Measurements from ENCODE around the gene MON2. TPM values are rescaled to one million over a fixed set of nuclear protein-coding genes. Genes with fewer than 3 reads are reported as not detected.

MON2 gene
- total and polyA plus RNA-seq, 2 of the 13 experiments (the other 11 are each of a cell fraction or from before 2014, with no cell fraction given), result 10.5 to 24.8 TPM

GRCh38 chr12:62631471-62632410, 165.1 kb downstream of the MON2 start (continued):
- TF ChIP-seq FOXM1 (CRISPR knock-in tag; IDR thresholded peaks at IDR 0.05) (no peak), SP5 (CRISPR knock-in tag; IDR thresholded peaks at IDR 0.05; ENCODE audit: borderline replicate concordance, low read depth) (no peak), MAFF (IDR thresholded peaks at IDR 0.05; ENCODE audit: low read depth, low read length) (no peak), CCAR2 (optimal IDR thresholded peaks at IDR 0.05; ENCODE audit: low read depth, low read length) (no peak), ZBTB39 (CRISPR knock-in tag; IDR thresholded peaks at IDR 0.05) (no peak), ZNF101 (CRISPR knock-in tag; IDR thresholded peaks at IDR 0.05; ENCODE audit: borderline replicate concordance, low read depth) (no peak), RBM22 (optimal IDR thresholded peaks at IDR 0.05; ENCODE audit: low read length) (no peak), HNRNPUL1 (IDR thresholded peaks at IDR 0.05; ENCODE audit: low read depth, low read length) (no peak), AHR (CRISPR knock-in tag; IDR thresholded peaks at IDR 0.05) (no peak), YEATS2 (CRISPR knock-in tag; IDR thresholded peaks at IDR 0.05; ENCODE audit: borderline replicate concordance) (0 out of 2 replicates have a peak, but pooled peaks have one; percentile 21), ZFX (CRISPR knock-in tag; IDR thresholded peaks at IDR 0.05; ENCODE audit: low read depth) (peak; percentile 74), NFIC (IDR thresholded peaks at IDR 0.05; ENCODE audit: low read length) (no peak), NR3C1 (CRISPR knock-in tag; IDR thresholded peaks at IDR 0.05) (no peak), HDAC6 (IDR thresholded peaks at IDR 0.05; ENCODE audit: low read depth, low read length) (no peak), ZBTB7B (CRISPR knock-in tag; IDR thresholded peaks at IDR 0.05) (peak; percentile 69), ZNF556 (CRISPR knock-in tag; IDR thresholded peaks at IDR 0.05; ENCODE audit: borderline replicate concordance) (0 out of 2 replicates have a peak, but pooled peaks have one; percentile 16), GZF1 (CRISPR knock-in tag; IDR thresholded peaks at IDR 0.05) (peak; percentile 21; the same call in 1 of the 2 replicates), ZNF605 (CRISPR knock-in tag; IDR thresholded peaks at IDR 0.05) (peak; percentile 65; the same call in 1 of the 2 replicates), HMGXB4 (CRISPR knock-in tag; IDR thresholded peaks at IDR 0.05; ENCODE audit: borderline replicate concordance in 1 of 2, low read depth in 1 of 2) (peak; percentile 62 to 87; a peak in 2 of 4 replicates)
- TF ChIP-seq, protein P1, sequence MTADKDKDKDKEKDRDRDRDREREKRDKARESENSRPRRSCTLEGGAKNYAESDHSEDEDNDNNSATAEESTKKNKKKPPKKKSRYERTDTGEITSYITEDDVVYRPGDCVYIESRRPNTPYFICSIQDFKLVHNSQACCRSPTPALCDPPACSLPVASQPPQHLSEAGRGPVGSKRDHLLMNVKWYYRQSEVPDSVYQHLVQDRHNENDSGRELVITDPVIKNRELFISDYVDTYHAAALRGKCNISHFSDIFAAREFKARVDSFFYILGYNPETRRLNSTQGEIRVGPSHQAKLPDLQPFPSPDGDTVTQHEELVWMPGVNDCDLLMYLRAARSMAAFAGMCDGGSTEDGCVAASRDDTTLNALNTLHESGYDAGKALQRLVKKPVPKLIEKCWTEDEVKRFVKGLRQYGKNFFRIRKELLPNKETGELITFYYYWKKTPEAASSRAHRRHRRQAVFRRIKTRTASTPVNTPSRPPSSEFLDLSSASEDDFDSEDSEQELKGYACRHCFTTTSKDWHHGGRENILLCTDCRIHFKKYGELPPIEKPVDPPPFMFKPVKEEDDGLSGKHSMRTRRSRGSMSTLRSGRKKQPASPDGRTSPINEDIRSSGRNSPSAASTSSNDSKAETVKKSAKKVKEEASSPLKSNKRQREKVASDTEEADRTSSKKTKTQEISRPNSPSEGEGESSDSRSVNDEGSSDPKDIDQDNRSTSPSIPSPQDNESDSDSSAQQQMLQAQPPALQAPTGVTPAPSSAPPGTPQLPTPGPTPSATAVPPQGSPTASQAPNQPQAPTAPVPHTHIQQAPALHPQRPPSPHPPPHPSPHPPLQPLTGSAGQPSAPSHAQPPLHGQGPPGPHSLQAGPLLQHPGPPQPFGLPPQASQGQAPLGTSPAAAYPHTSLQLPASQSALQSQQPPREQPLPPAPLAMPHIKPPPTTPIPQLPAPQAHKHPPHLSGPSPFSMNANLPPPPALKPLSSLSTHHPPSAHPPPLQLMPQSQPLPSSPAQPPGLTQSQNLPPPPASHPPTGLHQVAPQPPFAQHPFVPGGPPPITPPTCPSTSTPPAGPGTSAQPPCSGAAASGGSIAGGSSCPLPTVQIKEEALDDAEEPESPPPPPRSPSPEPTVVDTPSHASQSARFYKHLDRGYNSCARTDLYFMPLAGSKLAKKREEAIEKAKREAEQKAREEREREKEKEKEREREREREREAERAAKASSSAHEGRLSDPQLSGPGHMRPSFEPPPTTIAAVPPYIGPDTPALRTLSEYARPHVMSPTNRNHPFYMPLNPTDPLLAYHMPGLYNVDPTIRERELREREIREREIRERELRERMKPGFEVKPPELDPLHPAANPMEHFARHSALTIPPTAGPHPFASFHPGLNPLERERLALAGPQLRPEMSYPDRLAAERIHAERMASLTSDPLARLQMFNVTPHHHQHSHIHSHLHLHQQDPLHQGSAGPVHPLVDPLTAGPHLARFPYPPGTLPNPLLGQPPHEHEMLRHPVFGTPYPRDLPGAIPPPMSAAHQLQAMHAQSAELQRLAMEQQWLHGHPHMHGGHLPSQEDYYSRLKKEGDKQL (CRISPR knock-in tag; IDR thresholded peaks at IDR 0.05; ENCODE audit: low read depth), result no peak
